BLaER1 treated with 17β-estradiol and CSF1 and Interleukin-3, amounts not matched to agents 10 nM and 100 nM (cell line): ENCODE data around the gene KIAA1586.
"Not testable (repeated sequence)": the region's sequence is repeated elsewhere in the genome, so short reads cannot be mapped to it uniquely, and the experiment has no call there.

Experiments
- H3K27ac ChIP-seq, 11 experiments: shearing (Covaris generic); formaldehyde crosslinking; 2 replicates each; pipeline ENCODE4 v1.8.1; 2022
- H3K27me3 ChIP-seq, 11 experiments: shearing (Covaris generic); formaldehyde crosslinking; 2 replicates each; pipeline ENCODE4 v1.8.1; 2022
- H3K36me3 ChIP-seq, 11 experiments: shearing (Covaris generic); formaldehyde crosslinking; 2 replicates each; pipeline ENCODE4 v1.8.1; 2022
- H3K4me1 ChIP-seq, 10 experiments: shearing (Covaris generic); formaldehyde crosslinking; 2 replicates each; pipeline ENCODE4 v1.8.1; 2022
- H3K4me2 ChIP-seq, 11 experiments: shearing (Covaris generic); formaldehyde crosslinking; 2 replicates each; pipeline ENCODE4 v1.8.1; 2022
- H3K4me3 ChIP-seq, 10 experiments: shearing (Covaris generic); formaldehyde crosslinking; 2 replicates each; pipeline ENCODE4 v1.8.1; 2022
- H3K9ac ChIP-seq, 11 experiments: shearing (Covaris generic); formaldehyde crosslinking; 2 replicates each; pipeline ENCODE4 v1.8.1; 2022
- H3K9me3 ChIP-seq, 11 experiments: shearing (Covaris generic); formaldehyde crosslinking; replicated peaks in 1 of 11; 2 replicates each; pipeline ENCODE4 v1.8.1; 2022
- H4K20me1 ChIP-seq, 11 experiments: shearing (Covaris generic); formaldehyde crosslinking; 2 replicates each; pipeline ENCODE4 v1.8.1; 2022
- Cebpa-rat ChIP-seq, 11 experiments: shearing (Covaris generic); IDR thresholded peaks; 2 replicates each; pipeline ENCODE4 v1.8.1; 2022

KIAA1586 gene

DNA sequence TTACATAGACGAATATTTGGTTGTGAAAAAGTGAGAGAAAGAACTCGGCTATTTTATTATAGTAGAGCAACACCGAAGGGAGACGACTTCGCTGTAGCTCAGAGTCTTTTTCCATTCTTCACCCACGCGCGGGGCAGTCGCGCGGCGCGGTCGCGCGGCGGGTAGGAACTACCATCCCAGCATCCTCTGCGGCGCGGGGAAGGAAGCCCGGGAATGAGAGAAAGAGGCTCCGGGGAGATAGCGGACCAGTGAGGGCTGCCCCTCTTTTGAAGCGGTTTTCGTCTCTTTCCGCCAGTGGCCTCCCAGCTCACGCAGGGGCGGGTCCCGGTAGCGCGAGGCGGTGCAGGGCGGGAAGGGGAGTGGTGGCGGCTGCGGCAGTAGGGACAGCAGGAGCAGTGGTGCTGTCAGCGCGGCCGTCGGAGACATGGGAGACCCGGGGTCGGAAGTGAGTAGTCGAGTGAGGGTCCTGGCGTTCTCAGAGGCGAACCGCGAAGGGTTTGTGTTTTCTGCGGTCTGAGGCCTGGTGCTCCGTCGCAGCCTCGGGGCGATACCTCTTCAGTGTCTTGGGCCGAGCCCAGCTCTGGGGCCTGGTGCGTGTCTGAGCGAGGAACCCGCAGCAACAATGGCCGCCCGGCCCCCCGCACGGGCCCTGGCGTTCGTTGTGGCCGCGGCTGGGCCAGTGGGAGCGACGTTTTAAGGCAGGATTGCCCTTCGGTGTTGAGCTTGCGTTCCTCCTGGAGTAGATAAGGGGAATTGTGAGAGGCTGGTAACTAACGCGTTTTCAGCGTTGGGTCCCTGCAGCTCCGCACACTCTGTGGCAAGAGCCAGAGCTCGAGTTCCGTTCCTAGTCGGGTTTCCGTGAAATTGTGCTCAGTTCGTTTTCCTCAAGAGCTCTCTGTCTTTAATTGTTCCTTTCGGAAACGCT is at the start of gene KIAA1586:
Gene KIAA1586, plus strand, starts transcription at position 362 of the 925 bp plus-strand sequence. Its CDS starts 63 bp downstream, at position 425.
- H3K36me3 ChIP-seq, result peaks cover 24 to 37% (median 27%) of the 10 kb centered on the region in 11 experiments
- peaks cover 14 to 25% (median 22%) of the 10 kb centered on the region in 10 experiments for H3K4me1 ChIP-seq
- peaks cover 10 to 35% (median 33%) of the 10 kb centered on the region in 11 experiments; a peak in 17 of 22 replicates for H4K20me1 ChIP-seq
- peak within 1 kb of the TSS in 10 of 11 experiments; percentile 52 to 79 (median 73); a peak in 20 of 22 replicates for H3K27ac ChIP-seq
- H3K27me3 ChIP-seq, H3K9me3 ChIP-seq: not testable (repeated sequence)
- peak within 1 kb of the TSS; percentile 32 to 82 (median 77); a peak in 21 of 22 replicates for H3K9ac ChIP-seq
- H3K4me3 ChIP-seq, result peak within 1 kb of the TSS; percentile 52 to 73 (median 66)
- peak within 1 kb of the TSS; percentile 30 to 77 (median 70) for H3K4me2 ChIP-seq

GRCh38 chr6:56999049-56999448 is 47.4 kb upstream of the KIAA1586 start:
- Histone ChIP-seq H3K27me3 (no peaks in the 10 kb centered on the region), H3K4me2 (no peak overlapping the region), H3K9me3 (peaks cover 16 to 27% (median 21%) of the 10 kb centered on the region in 11 experiments), H3K27ac (no peak overlapping the region), H3K4me1 (no peaks in the 10 kb centered on the region), H4K20me1 (no peaks in the 10 kb centered on the region), H3K9ac (no peak overlapping the region), H3K4me3 (no peak overlapping the region), H3K36me3 (peaks cover 0 to 7% (median 0%) of the 10 kb centered on the region in 11 experiments; a peak in 3 of 22 replicates)
- no peak for TF ChIP-seq Cebpa-rat (IDR thresholded peaks at IDR 0.05)

DNA sequence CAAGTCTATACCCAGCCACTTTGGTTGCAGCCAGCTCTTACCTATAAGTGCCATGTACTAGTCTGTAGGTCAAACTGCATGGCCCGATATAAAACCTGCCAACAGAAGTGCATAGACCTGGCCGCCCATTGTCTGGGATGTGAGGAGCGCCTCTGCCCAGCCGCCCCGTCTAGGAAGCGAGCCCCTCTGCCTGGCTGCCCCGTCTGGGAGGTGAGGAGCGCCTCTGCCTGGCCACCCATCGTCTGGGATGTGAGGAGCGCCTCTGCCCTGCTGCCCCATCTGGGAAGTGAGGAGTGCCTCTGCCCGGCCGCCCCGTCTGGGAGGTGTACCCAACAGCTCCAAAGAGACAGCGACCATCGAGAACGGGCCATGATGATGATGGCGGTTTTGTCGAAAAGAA is 46.7 kb upstream of the KIAA1586 start:
- peaks cover 16 to 27% (median 21%) of the 10 kb centered on the region in 11 experiments for H3K9me3 ChIP-seq

DNA sequence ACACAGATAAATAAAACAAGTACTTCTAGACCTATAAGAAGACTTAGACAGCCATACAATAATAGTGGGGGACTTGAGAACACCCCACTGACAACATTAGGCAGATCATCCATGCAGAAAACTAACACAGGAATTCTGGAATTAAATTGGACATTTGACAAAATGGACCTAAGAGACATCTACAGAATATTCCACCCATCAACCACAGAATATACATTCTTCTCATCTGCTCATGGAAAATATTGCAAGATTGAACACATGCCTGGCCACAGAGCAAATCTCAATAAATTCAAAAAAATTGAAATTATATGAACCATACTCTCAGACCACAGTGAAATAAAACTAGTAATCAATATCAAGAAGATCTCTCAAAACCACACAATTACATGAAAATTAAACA is 44.3 kb upstream of the KIAA1586 start:
- Histone ChIP-seq H3K4me2 (no peak overlapping the region), H3K36me3 (peaks cover 0 to 7% (median 0%) of the 10 kb centered on the region in 11 experiments; a peak in 3 of 22 replicates)
- no peak for TF ChIP-seq Cebpa-rat (IDR thresholded peaks at IDR 0.05)

More for the DNA sequence above, 46.7 kb upstream of the KIAA1586 start:
- H3K27me3 ChIP-seq, H3K4me1 ChIP-seq, H3K4me2 ChIP-seq, H3K9ac ChIP-seq, H4K20me1 ChIP-seq, H3K4me3 ChIP-seq, H3K27ac ChIP-seq, H3K36me3 ChIP-seq: not testable (repeated sequence)

DNA sequence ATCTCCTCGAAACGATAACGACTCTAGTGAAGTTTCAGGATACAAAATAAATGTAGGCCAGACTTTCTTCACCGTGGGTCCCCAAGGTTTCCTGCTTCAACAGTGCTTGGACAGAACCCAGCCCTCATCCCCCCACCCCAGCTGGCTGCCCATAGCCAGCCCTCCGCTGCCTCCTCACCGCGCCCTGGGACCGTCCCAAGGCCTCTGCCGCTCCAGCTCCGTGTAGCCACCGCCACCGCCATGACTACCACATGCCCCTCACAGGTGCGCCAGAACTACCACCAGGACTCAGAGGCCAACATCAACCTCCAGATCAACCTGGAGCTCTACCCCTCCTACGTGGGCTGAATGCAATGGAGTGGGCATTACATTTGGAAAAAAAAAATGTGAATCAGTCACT is 42.2 kb upstream of the KIAA1586 start:
- H3K9ac ChIP-seq, result no peak overlapping the region
- H3K4me3 ChIP-seq, result no peak overlapping the region
- TF ChIP-seq Cebpa-rat (IDR thresholded peaks at IDR 0.05), result no peak
- H3K36me3 ChIP-seq, result peaks cover 0 to 3% (median 0%) of the 10 kb centered on the region in 11 experiments; a peak in 3 of 22 replicates
- H3K9me3 ChIP-seq, result peaks cover 6 to 8% (median 6%) of the 10 kb centered on the region in 11 experiments
- no peak overlapping the region for H3K27ac ChIP-seq
- no peaks in the 10 kb centered on the region for H3K4me1 ChIP-seq
- H3K27me3 ChIP-seq, result no peaks in the 10 kb centered on the region
- H4K20me1 ChIP-seq, result no peaks in the 10 kb centered on the region
- H3K4me2 ChIP-seq, result no peak overlapping the region

More for the DNA sequence above, 44.3 kb upstream of the KIAA1586 start:
- Histone ChIP-seq H3K27me3 (no peaks in the 10 kb centered on the region), H3K9me3 (peaks cover 16 to 27% (median 21%) of the 10 kb centered on the region in 11 experiments), H4K20me1 (no peaks in the 10 kb centered on the region), H3K27ac (no peak overlapping the region), H3K9ac (no peak overlapping the region), H3K4me3 (no peak overlapping the region), H3K4me1 (no peaks in the 10 kb centered on the region)

DNA sequence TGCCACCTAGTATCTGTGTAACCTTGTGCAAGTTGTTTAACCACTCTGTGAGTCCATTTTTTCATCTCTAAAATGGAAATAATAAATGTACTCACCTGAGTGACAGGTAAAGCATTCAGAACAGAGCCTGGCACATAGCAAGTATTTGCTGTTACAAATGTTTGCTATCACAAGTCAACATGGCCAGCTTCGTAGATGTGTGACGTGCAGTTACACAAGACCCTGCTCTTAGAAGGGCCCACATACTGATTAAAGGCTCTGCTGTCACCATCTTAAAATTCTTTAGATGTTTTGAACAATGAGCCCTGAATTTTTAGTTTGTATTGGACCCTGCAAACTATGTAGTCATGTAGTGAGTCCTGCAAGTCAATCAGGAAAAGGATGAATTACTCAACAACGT is 40.4 kb upstream of the KIAA1586 start:
- no peaks in the 10 kb centered on the region for H3K36me3 ChIP-seq
- H3K4me3 ChIP-seq, result no peak overlapping the region
- no peak overlapping the region for H3K9ac ChIP-seq
- no peaks in the 10 kb centered on the region for H3K4me1 ChIP-seq
- no peaks in the 10 kb centered on the region for H3K9me3 ChIP-seq
- no peak overlapping the region for H3K4me2 ChIP-seq
- no peak overlapping the region for H3K27ac ChIP-seq
- no peaks in the 10 kb centered on the region for H3K27me3 ChIP-seq
- TF ChIP-seq Cebpa-rat (IDR thresholded peaks at IDR 0.05), result no peak
- H4K20me1 ChIP-seq, result no peaks in the 10 kb centered on the region

DNA sequence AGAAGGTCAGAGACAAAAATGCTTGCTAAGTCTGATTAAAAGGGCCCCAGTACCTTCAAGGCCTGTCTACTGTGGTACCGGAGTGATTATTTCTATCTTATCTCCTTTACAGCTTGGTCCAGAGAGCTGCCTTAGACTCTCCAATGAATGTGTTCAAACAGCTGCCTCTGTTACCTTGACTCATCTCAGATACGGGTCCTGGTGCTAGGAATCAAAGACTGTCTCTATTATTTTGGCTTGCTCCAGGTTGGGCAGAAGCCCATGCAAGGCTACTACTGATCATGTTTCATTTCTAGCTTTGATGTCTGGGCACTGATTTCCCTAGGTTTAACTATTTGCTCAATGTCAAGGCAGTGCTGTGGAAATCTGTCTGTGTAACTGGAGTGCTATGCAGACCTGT is 38.4 kb upstream of the KIAA1586 start:
- not testable (repeated sequence) for H3K27me3 ChIP-seq, H3K36me3 ChIP-seq, H3K9ac ChIP-seq, H3K4me2 ChIP-seq, H3K4me3 ChIP-seq, H3K9me3 ChIP-seq, H3K27ac ChIP-seq, H3K4me1 ChIP-seq, H4K20me1 ChIP-seq

GRCh38 chr6:57013521-57013926 is 33.0 kb upstream of the KIAA1586 start:
- H3K9ac ChIP-seq, result no peak overlapping the region
- no peak overlapping the region for H3K4me2 ChIP-seq
- no peaks in the 10 kb centered on the region for H3K4me1 ChIP-seq
- no peaks in the 10 kb centered on the region for H3K36me3 ChIP-seq
- no peak overlapping the region for H3K27ac ChIP-seq
- H3K9me3 ChIP-seq, result no peaks in the 10 kb centered on the region
- no peak for TF ChIP-seq Cebpa-rat (IDR thresholded peaks at IDR 0.05)
- H4K20me1 ChIP-seq, result no peaks in the 10 kb centered on the region
- H3K27me3 ChIP-seq, result no peaks in the 10 kb centered on the region
- H3K4me3 ChIP-seq, result no peak overlapping the region

- Histone ChIP-seq H3K36me3 (no peaks in the 10 kb centered on the region), H3K4me3 (no peak overlapping the region), H3K9me3 (no peaks in the 10 kb centered on the region), H4K20me1 (no peaks in the 10 kb centered on the region), H3K9ac (no peak overlapping the region), H3K27me3 (no peaks in the 10 kb centered on the region), H3K4me1 (no peaks in the 10 kb centered on the region), H3K27ac (no peak overlapping the region), H3K4me2 (no peak overlapping the region)
- no peak for TF ChIP-seq Cebpa-rat (IDR thresholded peaks at IDR 0.05)
Observed at GRCh38 chr6:57017069-57017468, 29.4 kb upstream of the KIAA1586 start.

- Histone ChIP-seq H3K9ac (no peak overlapping the region), H3K4me3 (no peak overlapping the region), H3K27me3 (no peaks in the 10 kb centered on the region), H3K9me3 (no peaks in the 10 kb centered on the region), H3K4me1 (no peaks in the 10 kb centered on the region), H3K27ac (no peak overlapping the region), H3K36me3 (no peaks in the 10 kb centered on the region), H3K4me2 (no peak overlapping the region), H4K20me1 (no peaks in the 10 kb centered on the region)
- no peak for TF ChIP-seq Cebpa-rat (IDR thresholded peaks at IDR 0.05)
Observed at GRCh38 chr6:57017841-57018240, 28.7 kb upstream of the KIAA1586 start.
